GM18508 (cell line): ENCODE measurements around the gene PKN1.
"Not testable (repeated sequence)": the region's sequence is repeated elsewhere in the genome, so short reads cannot be mapped to it uniquely, and the experiment has no call there.

ENCODE experiments used
- ATAC-seq: cut with Tn5 transposase; IDR thresholded peaks from one replicate; pipeline ENCODE4 v1.9.1; 2021; ENCODE audit warnings: moderate number of reproducible peaks; ENCODE audit not compliant: insufficient read depth, unreplicated experiment

Gene PKN1

DNA sequence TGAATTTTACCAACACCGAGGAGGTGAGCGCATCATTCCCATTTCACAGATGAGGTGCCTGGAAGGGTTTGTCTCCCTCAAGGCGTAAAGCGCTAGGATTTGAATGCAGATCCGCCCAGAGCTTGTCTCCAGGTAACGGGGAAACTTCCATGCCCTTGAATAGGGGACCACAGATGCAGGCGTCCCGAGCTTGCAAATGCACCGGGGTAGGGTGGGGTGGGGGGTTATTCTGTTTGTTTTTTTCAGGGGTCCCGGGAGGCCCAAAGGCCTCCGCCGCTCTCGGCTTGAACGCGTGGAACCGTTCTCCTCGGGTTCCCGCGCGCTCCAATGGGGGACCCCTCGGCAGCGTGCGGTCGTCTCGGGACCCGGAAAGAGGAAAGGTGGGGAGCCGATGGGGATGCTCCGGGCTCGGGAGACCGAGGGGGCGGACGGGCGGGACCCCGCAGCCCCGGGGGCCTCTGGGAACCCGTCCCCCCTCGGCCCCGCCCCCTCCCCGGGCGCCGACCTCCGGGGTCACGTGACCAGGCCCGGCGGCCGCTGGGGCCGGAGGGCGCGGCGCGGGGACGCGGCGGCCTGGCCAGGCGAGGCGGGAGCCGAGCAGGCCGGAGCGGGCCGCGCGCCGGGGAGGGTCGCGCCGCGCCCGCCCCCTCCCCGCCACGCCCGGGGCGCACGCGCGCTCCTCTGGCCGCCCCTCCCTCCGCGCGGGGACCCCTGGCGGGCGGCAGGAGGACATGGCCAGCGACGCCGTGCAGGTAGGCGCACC, at the start of gene PKN1:
Gene PKN1 (plus strand): TSS at position 516 of the 763 bp plus-strand sequence. CDS start 216 bp downstream, at position 732.
- ATAC-seq = no peak

GRCh38 chr19:14383661-14384555, 49.2 kb upstream of the PKN1 start:
- no peak for ATAC-seq

DNA sequence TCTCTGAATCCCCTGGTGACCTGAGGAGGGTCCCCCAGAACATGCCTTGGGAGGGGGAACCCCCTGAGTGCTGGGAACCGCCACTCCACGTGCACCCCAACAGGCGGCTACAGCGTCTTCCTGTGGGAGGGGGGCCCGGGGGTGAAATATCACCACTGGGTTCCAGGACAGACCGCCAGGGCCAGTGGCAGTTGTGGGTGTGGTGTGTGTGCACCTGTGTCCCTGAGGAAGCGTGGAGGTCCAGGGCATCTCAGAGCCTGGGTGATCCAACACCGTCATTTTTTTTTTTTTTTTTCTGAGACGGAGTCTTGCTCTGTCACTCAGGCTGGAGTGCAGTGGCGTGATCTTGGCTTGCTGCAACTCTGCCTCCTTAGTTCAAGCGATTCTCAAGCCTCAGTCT, 47.6 kb upstream of the PKN1 start:
- ATAC-seq = no peak

DNA sequence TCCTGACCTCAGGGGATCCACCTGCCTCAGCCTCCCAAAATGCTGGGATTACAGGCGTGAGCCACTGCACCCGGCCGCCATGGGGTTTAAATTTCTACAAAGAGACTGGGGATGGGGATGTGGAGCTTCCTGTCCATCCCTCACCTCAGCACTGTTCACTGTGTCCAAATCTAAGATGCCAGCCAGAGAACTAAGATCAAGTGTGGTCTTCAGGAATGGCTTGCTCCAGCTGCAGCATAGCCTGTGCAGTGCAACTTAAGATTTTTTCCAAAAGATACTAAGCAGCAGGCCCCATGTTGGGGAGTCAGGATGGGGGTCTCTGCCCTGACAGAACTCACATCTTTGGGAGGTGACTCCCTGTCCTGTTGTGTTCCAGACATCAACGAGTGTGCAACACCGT, 42.6 kb upstream of the PKN1 start:
- ATAC-seq = no peak

DNA sequence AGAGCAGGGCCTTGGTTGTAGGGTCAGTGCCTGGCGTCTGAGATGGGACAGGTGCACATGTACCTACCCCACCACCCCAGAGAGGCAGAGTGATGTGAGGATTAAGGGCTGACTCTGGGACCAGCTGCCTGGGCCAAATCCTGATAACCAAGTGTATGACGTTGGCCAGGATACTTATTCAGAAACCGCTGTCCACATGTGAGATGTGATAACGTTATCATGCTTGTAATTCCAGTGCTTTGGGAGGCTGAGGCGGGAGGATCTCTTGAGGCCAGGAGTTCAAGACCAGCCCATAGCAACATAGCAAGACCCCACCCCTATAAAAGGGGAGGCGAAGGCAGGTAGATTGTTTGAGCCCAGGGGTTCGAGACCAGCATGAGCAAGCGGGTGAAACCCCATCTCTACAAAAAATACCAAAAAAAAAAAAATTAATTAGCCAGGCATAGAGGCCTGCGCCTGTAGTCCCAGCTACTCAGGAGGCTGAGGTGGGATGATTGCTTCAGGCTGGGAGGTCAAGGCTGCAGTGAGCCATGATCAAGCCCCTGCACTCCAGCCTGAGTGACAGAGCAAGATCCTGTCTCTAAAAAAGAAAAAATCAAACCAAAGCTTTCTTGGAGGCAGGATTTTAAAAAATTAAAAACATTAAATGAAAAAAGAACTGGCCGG, 41.8 kb upstream of the PKN1 start:
- ATAC-seq = no peak

DNA sequence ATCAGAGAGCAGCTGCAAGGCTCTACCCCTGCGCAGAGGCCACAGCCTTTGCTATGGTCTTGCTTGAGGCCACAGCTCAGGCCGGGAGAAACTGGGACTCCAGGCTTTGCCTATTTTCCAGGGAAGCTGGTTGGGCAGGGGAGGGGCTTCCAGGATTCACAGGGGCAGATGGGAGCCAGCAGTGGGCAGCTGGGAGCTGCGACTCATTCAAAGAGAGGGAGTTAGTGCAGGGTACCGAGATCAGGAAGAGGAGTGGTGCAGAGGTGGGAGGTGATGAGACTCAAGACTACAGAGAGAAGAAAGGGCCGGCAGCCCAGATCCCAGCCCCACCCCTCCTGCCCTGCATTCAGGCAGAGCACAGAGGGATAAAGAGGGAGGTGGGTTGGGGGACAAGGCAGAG, 39.8 kb upstream of the PKN1 start:
- no peak for ATAC-seq

DNA sequence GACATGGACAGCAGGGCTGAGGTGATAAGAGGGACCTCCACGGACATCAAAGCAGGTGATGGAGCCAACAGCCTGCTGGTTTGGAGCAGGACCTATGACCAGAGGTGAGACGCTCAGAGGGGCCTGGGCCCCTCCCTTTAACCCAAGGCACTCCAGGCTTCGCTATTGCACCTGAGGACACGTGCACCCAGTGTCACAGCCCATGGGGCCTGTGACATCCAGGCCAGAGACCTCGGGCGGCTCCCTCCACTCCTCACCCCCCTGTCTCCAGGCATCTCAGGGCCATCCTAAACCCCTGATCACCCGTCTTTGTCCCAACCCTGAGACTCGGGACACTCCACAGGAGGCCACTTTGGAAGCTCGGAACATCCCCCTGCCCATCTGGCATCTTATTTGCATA, 38.9 kb upstream of the PKN1 start:
- no peak for ATAC-seq

DNA sequence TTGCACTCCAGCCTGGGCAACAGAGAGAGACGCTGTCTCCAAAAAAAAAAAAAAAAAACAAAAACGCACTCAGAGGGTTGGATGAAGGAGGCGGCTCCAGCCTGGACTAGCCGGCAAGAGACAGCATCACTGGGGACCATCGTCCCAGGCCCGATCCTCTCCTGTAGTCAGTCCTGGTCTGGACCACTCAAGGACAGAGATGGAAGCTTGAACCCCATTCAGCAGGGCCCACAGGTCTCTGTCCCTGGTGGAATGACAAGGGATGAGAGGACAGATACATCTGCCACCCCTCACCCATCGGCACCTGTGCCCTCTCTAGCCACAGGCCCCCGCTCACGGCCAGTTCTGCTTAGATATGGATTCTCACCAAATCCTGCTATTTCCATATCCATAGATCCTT, 37.8 kb upstream of the PKN1 start:
- no peak for ATAC-seq

GRCh38 chr19:14395710-14396336, 37.3 kb upstream of the PKN1 start:
- no peak for ATAC-seq

DNA sequence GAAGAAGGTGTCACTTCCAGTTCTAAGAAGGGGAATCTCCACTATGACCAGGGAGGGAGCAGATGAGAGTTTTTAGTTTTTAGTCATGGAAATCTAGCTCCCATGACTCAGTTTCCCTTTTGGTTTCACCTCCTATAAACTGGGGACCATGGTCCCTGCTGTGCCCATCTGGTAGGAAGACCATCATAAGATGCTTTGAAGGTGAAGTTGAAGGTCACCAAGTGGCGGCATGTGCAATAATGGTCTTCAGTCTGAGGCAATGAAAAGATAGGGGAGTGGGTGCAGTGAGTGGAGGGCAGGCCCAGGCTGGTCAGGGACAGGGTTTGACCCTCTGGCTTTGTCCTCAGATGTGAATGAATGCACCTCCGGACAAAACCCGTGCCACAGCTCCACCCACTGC, 36.4 kb upstream of the PKN1 start:
- not testable (repeated sequence) for ATAC-seq

DNA sequence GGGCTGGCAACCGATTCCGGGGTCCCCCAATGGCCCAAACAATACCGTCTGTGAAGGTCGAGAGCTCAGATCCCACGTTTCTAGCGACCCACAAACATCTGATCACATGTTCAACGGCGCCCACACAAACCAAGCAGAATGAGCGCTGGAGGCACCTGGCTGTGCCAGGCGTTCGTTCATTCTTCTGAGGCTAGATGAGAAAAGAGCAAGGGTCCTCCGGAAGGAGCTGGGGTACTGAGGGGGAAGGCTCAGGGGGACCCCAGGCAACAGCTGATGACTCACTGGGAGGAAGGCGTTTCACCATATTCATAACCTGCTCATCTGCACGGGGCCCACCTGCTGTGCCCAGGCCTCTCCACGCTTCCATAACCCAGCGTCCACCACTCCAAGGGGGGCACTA, 35.9 kb upstream of the PKN1 start:
- not testable (repeated sequence) for ATAC-seq

- no peak for ATAC-seq
Measured at GRCh38 chr19:14400951-14401431, 32.1 kb upstream of the PKN1 start.

DNA sequence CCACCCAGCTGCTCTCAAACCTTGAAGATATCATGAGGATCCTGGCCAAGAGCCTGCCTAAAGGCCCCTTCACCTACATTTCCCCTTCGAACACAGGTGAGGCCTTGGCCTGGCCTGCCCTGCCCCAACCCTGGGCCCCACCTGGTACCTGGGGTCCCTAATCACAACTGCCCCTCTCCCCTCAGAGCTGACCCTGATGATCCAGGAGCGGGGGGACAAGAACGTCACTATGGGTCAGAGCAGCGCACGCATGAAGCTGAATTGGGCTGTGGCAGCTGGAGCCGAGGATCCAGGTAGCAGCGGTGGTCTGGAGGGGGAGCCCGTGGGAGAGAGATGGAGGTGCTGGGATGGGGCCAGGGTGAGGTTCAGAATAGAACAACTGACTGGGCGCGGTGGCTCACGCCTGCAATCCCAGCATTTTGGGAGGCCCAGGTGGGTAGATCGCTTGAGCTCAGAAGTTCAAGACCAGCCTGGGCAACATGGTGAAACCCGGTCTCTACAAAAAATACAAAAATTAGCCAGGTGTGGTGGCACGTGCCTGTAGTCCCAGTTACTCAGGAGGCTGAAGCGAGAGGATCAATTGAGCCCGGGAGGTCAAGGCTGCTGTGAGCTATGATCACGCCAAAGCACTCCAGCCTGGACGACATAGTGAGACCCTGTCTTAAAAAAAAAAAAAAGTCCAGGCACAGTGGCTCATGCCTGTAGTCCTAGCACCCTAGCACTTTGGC, 31.5 kb upstream of the PKN1 start:
- ATAC-seq = no peak

GRCh38 chr19:14402332-14403144, 30.6 kb upstream of the PKN1 start:
- no peak for ATAC-seq

DNA sequence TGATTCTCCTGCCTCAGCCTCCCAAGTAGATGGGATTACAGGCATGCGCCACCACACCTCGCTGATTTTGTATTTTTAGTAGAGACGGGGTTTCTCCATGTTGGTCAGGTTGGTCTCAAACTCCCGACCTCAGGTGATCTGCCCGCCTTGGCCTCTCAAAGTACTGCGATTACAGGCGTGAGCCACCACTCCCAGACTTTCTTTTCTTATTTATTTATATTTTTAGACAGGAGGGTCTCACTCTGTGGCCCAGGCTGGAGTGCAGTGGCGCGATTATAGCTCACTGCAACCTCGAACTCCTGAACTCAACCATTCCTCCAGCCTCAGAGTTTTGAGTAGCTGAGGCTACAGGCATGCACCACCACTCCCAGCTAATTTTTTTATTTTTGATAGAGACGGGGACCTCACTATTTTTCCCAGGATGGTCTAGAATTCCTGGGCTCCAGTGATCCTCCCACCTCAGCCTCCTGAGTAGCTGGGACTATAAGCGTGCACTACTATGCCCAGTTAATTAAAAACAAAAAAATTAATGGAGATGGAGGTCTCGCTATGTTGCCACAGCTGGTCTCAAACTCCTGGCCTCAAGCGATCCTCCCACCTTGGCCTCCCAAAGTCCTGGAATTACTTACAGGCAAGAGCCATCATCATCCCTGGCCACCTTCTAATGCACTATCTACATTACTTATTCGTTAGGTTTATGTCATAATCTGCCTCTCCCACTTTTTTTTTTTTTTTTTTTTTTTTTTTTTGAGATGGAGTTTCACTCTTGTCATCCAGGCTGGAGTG, 29.8 kb upstream of the PKN1 start:
- not testable (repeated sequence) for ATAC-seq

DNA sequence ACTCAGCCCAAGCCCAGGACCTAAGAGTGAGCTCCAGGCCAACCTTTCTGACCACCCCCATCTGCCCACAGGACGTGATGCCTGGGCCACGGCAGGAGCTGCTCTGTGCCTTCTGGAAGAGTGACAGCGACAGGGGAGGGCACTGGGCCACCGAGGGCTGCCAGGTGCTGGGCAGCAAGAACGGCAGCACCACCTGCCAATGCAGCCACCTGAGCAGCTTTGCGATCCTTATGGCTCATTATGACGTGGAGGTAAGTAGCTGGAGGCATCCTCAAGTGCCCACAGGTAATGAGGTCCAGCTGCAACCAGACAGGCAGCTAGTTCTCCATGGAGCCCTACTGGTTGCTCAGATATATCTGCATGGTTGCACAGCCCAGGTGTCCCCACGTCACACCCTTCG, 28.8 kb upstream of the PKN1 start:
- no peak for ATAC-seq

DNA sequence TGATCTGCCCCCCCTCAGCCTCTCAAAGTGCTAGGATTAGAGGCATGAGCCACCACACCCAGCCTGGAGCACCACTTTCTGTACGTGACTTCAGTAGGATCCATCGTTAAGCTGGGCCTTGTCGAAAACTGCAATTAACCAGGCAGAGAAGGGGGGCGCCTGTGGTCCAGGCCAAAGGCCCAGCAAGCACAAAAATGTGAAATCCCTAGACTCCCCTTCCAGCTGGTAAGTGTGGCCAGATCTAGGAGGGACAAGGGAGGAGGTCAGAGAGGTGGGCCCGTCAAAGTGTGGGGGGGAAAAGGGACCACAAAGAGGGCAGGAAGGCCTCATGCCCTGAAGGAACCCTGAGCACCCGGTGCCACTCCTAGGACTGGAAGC, 27.7 kb upstream of the PKN1 start:
- no peak for ATAC-seq
